ENCODE results near the gene OR2C1.

Gene OR2C1

GRCh38 chr16:3355589-3355988 lies at the start of gene OR2C1:
TSS of gene OR2C1 (plus strand) at chr16:3355889. CDS start at chr16:3355941, 52 bp downstream.
- no peak for DNase-seq

DNA sequence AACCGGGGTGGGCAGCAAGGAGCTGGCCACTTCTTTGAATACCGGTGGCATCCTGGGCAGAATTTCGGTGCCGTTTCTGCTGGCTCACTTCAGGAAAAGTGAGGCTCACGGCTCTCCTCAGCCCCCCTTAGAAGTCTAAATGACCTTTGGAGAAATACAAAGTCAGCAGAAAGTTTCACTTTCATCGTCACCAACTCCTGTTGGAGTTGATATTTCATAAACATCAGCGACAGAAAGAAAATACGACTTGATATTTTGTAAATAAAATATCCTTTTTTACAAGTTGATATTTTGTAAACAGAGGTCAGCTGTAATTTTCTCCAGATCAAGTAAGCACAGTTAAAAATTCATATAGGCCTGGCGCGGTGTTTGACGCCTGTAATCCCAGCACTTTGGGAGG lies 49.6 kb upstream of the OR2C1 start:
- no peak for DNase-seq

- no peak for DNase-seq
Observed at GRCh38 chr16:3311496-3311895, 44.2 kb upstream of the OR2C1 start.

DNA sequence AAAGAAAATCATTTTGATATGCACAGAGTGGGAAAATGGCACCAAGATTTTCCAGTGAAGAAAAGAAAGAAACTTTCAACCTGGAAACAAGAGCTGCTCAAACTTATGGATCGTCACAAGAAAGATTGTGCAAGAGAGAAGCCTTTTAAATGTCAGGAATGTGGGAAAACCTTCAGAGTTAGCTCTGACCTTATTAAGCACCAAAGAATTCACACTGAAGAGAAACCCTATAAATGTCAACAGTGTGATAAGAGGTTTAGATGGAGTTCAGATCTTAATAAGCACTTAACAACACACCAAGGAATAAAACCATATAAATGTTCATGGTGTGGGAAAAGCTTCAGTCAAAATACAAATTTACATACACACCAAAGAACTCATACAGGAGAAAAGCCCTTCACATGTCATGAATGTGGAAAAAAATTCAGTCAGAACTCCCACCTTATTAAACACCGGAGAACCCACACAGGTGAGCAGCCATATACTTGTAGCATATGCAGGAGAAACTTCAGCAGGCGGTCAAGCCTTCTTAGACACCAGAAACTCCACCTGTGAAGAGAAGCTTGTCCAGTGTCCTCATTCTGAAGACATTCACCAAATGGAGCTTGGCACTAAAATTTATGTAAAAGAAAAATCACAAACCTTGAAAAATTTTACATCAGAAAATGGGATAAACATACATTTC lies 38.2 kb upstream of the OR2C1 start:
- DNase-seq: peak; percentile 8

DNA sequence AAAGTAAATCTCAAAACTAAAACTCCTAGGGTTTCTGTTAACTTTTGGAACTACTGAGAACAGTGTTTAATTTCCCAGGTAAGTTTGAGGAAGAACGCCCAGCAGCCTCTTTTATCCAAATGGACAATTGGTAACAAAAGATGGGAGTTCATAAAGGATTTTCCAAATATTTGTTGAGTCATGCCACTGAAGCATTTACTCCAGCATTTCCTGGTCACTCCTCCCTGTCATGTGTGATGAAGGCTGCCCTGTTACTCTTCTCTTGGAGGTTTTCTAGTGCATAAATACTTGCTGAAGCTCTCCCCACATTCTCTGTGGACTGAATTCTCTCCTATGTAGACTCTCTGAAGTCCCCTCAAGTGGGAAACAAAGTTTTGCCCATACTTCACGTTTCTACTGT lies 33.9 kb upstream of the OR2C1 start:
- no peak for DNase-seq

- DNase-seq: no peak
Observed at GRCh38 chr16:3327514-3327913, 28.2 kb upstream of the OR2C1 start.

- no peak for DNase-seq
Observed at GRCh38 chr16:3328104-3328503, 27.6 kb upstream of the OR2C1 start.

DNA sequence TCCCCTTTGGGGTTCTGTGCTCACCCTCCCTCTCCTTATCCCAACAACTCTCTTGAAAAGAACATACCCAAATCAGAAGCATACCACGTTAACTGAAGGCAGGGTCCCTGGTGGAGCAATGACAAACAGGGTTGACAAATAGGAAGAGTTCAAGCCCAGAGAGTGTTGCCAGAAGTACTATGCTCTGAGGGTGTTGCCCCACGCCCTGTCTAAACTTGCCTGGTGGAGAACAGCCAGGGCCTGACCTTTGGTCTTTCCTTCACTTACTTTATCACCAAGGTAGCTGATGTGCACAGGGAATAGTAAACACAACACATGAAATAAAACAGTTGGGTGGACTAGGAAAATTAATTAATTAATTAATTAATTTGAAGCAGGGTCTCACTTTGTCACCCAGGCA lies 27.0 kb upstream of the OR2C1 start:
- no peak for DNase-seq

DNA sequence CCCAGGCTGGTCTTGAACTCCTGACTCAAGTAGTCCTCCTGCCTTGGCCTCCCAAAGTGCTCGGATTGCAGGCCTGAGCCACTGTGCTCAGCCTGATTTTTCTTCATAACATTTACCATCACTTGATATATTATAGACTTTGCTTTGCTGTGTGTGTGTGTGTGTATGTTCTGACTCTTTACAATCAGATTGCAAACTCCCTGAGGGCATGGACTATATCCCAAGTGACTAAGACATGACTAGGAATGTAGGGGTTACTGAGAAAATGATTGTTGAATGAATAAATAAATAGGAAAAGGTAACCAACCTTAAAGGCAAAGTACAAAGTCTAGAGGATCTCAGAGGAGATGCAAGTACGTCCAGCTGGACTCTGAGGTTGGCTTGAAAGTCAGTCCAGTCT lies 9.6 kb upstream of the OR2C1 start:
- no peak for DNase-seq

DNA sequence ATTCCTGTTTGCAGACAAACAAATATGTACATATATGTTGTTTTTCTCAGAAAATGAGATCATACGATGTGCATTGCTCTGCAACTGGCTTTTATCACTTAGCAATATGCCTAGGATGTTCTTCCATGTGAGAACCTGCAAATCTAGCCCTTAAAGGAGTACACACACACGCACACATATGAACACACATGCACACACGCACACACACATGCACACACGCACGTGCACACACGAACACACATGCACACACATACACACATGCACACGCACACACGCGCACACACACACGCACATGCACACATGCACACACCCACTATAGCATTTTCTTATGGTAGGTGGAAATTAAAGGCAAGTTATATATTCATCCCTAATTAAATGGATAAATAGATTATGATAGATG lies 8.1 kb upstream of the OR2C1 start:
- no peak for DNase-seq

- no peak for DNase-seq
Observed at GRCh38 chr16:3348547-3349167, 7.0 kb upstream of the OR2C1 start.

DNA sequence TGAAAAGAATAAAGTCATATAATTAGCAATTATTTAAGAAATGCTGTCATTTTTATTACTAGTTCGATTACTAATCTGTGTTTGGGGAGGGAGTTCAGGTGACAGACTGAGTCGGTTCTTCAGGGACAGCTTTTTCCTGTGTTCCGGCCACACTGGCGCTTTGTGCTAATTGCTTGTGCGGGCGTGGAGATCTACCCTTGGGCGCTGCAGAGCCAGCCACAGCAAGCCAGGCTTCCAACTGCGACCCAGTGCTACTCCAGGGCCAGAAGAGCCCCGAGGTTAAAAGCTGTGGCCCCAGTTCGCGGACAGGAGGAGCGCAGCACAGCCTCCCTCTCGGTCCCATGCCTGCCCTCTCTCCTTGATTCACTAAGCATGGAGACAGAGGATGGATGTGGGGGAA lies 6.5 kb upstream of the OR2C1 start:
- DNase-seq: no peak

- DNase-seq: no peak
Observed at GRCh38 chr16:3356118-3356517, 429 bp downstream of the OR2C1 start.

DNA sequence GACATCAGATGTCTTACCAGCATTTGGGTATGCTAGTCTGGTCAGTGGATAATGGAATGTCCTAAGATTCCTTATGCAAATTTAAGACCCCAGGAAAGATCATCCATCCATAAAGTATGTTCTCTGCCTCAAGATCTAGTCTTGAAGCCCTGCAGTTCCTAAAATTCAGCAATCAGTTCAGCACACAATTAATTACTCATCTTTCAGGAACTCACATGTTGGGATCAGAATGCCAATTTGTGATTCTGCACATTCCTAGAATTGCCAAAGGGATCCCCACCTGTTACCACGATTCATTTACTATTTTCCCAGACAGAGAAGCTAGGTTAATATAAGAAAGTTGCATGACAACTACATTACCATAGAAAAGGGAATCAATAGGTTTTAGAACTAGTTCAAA lies 3.2 kb downstream of the OR2C1 start:
- DNase-seq: no peak

DNA sequence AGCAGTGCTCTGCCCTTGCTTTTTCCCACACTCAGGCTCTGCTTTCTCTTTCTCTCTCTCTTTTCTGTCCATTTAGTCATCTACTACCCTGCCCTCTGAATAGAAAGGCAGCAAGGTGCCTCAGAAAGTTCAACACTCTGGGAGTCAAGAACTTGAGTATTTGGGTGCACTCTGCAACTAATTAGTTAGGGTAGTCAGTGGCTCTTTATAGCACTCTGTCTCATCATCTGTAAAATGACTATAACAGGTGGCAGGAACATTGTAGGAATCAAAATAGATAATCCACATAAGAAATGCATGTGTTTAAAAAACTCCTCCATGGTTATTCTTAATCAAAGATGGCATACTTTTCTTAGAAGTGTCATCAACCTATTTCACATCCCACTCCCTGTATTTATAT lies 7.2 kb downstream of the OR2C1 start:
- no peak for DNase-seq

DNA sequence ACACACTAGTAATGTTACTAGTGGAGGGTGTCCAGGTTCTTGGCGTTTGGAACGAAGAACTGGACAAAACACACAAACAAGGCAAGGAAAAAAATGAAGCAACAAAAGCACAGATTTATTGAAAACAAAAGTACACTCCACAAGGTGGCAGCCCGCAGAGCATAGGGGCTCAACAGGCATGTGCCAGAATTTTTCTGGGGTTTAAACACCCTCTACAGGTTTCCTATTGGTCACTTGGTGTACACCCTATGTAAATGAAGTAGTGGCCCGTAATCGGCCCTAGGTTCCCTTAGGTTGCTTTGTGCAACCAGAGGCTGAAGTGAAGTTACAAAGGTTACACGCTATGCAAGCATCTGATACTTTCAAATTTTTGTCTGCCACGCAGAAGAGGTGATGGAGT lies 8.1 kb downstream of the OR2C1 start:
- DNase-seq: peak; percentile 7

DNA sequence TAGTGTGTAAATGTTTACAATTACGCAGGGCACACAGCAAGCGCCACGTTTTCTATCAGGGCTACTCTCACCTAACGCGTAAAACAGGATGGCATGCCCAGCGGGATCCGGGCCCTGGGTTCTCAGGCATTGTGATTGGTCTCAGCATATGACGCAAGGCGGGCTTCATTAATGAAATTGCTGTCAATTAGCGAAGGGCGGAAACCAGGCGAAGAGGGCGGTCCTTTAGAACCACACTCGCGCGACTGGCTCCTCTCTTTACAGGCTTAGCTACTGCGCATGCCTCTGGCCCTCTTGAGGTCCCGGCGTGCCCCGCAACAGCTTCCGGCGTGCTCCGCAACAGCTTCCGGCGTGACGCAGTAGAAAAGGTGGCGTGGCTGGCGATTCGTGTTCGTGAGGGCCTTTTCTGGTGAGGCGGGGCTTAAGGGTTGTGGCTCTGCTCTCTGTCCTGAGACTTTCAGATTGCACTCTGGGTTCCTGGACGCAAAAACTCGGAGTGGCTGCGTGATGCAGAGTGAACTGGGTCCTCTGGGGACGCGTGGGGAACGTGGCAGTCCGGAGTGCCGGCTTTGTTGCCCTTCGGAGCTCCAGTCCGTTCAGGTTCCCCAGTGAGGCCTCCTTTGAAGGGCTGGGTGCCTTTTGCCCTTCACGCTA lies 9.2 kb downstream of the OR2C1 start:
- peak; percentile 96 for DNase-seq

DNA sequence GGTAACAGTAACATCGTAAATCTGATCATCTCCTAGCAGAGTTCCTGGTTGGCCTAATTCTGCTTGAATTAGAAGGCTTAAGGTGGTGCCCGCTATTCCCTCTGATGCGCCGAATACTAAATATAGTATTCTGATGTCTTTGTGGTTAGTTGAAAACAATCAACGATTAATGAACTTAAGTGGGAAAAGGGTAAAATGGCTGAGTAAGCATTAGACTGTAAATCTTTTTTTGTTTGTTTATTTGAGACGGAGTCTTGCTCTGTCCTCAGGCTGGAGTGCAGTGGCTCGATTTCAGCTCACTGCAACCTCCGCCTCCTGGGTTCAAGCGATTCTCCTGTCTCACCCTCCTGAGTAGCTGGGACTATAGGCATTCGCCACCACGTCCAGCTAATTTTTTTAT lies 13.4 kb downstream of the OR2C1 start:
- no peak for DNase-seq

DNA sequence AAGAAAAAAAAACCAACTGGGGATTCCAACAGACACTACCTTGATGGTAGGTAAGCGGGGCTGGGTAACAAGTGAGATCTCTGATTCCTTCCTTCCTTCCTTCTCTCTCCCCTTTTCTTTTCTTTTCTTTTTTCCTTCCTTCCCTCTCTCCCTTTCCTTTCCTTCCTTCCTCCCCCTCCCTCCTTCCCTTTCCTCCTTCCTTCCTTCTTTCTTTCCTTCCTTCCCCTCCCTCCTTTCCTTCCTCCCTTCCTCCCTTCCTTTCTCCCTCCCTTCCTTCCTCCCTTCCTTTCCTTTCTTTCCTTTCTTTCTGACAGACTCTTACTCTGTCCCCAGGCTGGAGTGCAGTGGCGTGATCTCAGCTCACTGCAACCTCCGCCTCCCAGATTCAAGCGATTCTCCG lies 20.0 kb downstream of the OR2C1 start:
- no peak for DNase-seq

- DNase-seq: no peak
Observed at GRCh38 chr16:3377917-3378316, 22.2 kb downstream of the OR2C1 start.

GRCh38 chr16:3383045-3383448 lies 27.4 kb downstream of the OR2C1 start:
- no peak for DNase-seq

GRCh38 chr16:3388325-3388724 lies 32.6 kb downstream of the OR2C1 start:
- no peak for DNase-seq

DNA sequence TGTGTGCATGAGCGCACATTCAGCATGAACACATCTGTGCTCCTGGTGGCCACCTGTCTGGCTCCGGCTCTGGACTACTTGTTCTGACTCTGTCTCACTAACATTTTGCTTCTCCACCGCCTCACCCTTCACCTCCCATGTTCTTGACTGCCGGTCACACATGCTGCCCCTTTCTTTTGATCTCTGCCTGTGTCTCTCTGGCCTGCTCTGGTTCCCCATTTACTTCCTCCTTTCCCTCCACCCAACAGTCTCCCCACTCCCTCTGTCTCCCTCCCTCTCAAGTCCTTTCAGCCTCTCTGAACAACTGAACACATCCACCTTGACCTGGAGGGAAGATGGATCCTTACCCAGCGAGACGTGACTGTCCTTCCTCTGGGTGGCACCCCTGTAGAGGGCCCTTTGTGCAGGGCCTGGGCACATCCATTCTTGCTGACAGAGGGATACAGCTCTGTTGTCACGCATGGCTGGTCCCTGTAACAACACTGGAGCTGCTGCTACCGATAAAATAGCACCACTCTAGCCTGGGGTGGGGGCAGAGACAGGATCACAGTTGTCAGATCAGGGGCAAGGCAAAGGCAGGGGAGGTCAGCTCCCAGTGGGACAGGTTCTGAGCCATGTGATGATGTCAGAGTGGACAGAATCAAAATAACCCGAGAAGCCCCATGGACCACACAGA lies 34.1 kb downstream of the OR2C1 start:
- DNase-seq: no peak

DNA sequence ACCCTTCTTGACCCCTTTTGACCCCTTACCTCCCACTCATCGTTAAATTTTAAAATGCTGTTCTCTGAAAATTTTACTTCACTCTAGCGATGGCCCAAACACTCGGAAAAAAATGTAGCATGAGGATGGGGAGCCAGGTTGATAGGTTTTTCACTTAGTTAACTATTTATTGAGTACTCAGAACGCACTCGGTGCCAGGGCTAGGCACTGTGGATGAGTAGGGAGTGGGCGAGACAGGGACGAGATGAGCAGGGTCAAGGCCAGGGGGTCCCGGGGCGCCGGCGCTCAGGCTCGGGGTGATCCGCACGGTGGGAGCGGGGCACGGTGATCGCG lies 44.7 kb downstream of the OR2C1 start:
- DNase-seq: no peak
